GM13976 (cell line): ENCODE results near the gene PPP3CA.

Experiments used
- DNase-seq: peaks from one replicate; pipeline ENCODE4 v3.0.0; 2012; ENCODE audit warnings: low spot score
- CTCF ChIP-seq: IDR thresholded peaks from 2 replicates; pipeline ENCODE4 v1.5.1; 2012; ENCODE audit warnings: borderline replicate concordance, mild to moderate bottlenecking; ENCODE audit not compliant: insufficient read depth; ENCODE audit errors: extremely low read depth, missing control alignments, control extremely low read depth
- in situ Hi-C: fragments of 300-500 bp; cut with MboI; formaldehyde crosslinking; loops from one replicate; pipeline ENCODE4 v1.12.0; 2022; ENCODE audit warnings: low sequenced_read_pairs, mixed read lengths, inconsistent platforms; ENCODE audit not compliant: unreplicated experiment

Gene PPP3CA

GRCh38 chr4:101075536-101075935, 271.8 kb downstream of the PPP3CA start:
- in situ Hi-C loops = no loop called here
- TF ChIP-seq CTCF = no peak
- no peak for DNase-seq

GRCh38 chr4:101074326-101074725, 273.0 kb downstream of the PPP3CA start:
- DNase-seq = no peak
- in situ Hi-C loops = no loop called here
- no peak for TF ChIP-seq CTCF

- TF ChIP-seq CTCF = no peak
- no peak for DNase-seq
- in situ Hi-C loops = no loop called here
Observed at GRCh38 chr4:101071241-101071640, 276.1 kb downstream of the PPP3CA start.

GRCh38 chr4:101068115-101068514, 279.2 kb downstream of the PPP3CA start:
- TF ChIP-seq CTCF = no peak
- in situ Hi-C loops = no loop called here
- no peak for DNase-seq

- no peak for TF ChIP-seq CTCF
- DNase-seq = no peak
Observed at GRCh38 chr4:101067383-101067782, 279.9 kb downstream of the PPP3CA start.

GRCh38 chr4:101066626-101067170, 280.6 kb downstream of the PPP3CA start:
- no peak for TF ChIP-seq CTCF
- no peak for DNase-seq
- in situ Hi-C loops = no loop called here

More at GRCh38 chr4:101067383-101067782, 279.9 kb downstream of the PPP3CA start:
- in situ Hi-C loops = no loop called here
